Fibroblast of skin of right quadriceps (primary cell): ENCODE results near the gene KLF4.
A peak's percentile ranks its signal among the peaks of the same experiment; 100 is the strongest.

Experiments used
- DNase-seq: peaks from one replicate; pipeline ENCODE4 v3.0.0-alpha.2; 2013

The KLF4 gene

DNA sequence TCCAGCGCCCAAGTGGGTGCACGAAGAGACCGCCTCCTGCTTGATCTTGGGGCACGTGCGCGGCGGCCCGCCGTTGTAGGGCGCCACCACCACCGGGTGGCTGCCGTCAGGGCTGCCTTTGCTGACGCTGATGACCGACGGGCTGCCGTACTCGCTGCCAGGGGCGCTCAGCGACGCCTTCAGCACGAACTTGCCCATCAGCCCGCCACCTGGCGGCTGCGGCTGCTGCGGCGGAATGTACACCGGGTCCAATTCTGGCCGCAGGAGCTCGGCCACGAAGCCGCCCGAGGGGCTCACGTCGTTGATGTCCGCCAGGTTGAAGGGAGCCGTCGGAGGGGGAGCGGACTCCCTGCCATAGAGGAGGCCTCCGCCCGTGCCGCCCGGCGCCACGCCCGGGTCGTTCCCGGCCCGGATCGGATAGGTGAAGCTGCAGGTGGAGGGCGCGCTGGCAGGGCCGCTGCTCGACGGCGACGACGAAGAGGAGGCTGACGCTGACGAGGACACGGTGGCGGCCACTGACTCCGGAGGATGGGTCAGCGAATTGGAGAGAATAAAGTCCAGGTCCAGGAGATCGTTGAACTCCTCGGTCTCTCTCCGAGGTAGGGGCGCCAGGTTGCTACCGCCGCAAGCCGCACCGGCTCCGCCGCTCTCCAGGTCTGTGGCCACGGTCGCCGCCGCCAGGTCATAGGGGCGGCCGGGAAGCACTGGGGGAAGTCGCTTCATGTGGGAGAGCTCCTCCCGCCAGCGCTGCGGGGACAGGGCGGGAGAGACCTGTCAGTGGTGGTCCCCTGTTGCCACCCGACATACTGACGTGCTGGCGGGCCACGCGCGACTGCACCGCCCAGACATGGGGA is 1.8 kb downstream of the KLF4 start:
- DNase-seq: peak; percentile 49

DNA sequence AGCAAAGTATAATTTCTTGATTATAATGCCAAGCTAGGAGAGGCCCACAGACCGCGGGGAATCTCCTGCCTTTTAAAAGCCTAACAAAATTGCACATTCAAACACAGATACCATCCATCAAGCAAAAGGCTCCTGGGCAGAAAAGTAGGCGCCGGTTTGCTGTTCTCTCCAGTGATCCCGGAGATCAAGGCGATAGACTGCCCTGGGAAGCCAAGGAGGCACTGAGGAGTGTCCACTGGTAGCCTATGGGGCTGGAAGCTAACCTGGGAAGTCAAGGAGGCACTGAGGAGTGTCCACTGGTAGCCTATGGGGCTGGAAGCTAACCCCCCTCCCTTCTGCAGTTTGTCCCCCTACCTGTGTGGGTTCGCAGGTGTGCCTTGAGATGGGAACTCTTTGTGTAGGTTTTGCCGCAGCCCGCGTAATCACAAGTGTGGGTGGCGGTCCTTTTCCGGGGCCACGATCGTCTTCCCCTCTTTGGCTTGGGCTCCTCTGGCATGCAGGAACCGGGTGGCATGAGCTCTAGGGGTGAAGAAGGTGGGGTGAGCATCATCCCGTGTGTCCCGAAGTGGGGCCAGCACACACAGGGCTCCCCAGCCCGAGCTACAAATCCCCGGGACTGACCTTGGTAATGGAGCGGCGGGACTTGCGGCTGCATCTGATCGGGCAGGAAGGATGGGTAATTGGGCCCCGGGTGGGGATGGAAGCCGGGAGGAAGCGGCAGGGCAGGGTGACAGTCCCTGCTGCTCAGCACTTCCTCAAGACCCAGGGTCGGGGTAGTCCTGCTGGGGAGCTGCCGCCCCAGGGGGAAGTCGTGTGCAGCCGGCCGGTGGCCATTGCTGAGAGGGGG is 2.7 kb downstream of the KLF4 start:
- DNase-seq: no peak

DNA sequence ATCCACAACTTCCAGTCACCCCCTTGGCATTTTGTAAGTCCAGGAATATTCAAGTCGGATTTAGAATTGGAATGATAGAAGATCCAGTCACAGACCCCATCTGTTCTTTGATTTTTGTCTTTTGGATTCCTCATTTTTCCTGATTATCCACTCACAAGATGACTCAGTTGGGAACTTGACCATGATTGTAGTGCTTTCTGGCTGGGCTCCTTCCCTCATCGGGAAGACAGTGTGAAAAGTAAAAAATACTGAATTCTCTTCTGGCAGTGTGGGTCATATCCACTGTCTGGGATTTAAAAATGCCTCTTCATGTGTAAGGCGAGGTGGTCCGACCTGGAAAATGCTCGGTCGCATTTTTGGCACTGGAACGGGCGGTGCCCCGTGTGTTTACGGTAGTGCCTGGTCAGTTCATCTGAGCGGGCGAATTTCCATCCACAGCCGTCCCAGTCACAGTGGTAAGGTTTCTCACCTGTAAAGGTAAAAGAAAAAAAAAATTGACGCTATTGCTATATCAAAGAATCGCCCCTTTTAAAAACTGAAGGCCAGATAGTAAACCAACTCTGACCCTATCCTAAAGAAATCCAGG is 4.0 kb downstream of the KLF4 start:
- no peak for DNase-seq

DNA sequence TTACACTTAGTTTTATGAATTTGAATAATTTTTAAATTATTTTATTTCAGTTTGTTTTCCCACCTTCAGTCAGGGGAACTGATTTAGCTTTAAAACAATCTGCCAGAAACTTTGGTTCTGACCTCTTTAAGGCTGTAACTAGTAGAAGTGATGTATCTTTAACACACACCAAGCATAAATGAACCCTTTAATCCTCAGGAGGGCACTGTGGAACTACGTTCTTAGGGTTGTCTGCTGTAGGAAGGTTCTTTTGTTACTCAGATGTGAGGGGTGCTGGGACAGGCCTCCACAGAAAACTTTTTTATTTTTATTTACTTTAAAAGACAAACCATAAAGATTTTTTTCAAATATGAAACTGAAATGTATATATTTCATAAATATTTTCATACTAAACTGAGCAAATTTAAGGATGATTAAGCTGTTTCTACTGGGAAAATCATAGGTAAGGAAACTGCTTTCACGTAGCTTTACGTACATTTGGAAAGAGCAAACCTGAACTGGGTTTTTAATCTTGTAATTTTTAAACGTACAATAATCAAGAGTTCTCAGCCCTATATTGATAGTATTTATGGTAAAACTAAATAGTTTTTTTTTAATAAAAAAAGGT is 5.3 kb downstream of the KLF4 start:
- DNase-seq: peak; percentile 76

DNA sequence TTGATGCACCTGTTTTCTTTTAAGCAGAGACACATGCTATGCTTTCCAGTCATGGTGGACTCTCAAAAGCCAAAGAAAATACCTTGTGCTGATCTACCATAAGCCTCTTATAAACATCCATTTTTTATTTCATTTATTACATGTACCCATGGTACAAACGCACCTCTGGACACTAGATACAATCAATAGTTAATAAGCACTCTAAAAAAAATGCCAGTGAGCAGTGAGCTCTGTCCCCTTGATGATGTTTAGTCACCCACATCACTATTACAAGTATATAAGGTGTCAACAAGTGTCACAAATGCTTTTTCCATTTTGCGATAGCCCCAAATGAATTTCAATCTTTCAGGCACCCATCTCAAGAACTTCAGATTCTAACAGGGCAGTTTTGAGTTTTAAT is 5.9 kb downstream of the KLF4 start:
- DNase-seq: no peak

DNA sequence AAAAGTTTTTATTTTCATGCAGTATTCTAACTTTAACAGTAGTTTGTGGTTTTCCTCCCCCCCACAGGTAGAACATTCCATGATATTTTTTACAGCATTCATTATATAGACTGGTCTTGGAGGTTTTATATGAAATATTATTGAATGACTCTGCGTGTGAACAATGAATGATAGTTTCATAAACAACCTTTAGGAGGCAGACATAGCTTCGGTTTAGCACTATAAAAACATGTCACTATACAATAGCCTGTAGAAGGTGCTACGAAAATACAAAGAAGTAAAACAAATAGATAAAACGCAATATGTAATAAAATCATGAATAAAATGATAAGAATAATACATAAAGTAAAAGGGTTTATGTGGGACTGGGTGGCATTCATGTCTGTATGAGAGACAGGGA is 8.5 kb downstream of the KLF4 start:
- DNase-seq: no peak

DNA sequence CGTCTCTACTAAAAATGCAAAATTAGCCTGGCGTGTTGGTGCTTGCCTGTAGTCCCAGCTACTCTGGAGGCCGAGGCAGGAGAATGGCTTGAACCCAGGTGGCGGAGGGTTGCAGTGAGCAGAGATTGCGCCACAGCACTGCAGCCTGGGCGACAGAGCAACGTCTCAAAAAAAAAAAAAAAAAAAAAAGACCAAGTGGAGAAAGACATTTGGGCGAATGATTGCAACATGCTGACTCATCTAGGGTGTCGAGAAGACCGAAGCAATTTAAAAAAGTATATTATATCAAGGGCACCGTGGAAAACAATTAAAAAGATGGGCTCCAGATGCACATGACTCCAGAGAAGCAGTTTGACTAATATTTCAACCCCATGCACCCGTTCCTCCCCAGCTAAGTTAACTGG is 9.2 kb downstream of the KLF4 start:
- peak; percentile 85 for DNase-seq

DNA sequence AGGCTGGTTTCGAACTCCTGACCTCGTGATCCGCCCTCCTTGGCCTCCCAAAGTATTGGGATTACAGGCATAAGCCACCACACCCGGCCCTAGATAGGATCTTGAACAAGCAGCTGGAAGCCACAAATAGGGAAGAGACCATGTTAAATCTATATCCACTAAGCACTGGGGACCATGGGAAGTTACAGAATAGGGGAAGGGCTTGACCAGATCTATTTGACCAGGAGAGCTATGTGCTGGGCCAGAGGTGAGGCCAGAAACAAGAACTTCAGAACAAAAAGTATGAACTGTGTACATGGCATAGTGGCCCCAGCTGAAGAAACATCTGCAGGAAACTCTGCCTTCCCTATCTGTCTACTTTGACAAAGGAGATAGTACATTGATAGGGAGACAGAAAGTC is 10.8 kb downstream of the KLF4 start:
- DNase-seq: no peak

DNA sequence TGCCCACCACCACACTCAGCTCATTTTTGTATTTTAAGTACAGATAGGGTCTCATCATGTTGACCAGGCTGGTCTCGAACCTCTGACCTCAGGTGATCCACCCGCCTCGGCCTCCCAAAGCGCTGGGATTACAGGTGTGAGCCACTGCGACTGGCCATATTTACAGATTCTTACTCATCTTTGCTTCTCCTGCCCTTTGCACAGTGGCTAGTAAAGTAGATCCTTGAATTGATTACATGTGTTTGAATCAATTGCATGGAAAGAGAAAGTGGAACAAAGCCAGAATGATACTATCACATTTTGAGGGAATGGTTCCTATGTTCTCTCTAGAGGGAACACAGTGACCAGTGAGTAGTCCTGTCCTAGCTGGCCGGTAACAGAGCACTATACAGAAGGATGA is 15.4 kb downstream of the KLF4 start:
- DNase-seq: no peak

DNA sequence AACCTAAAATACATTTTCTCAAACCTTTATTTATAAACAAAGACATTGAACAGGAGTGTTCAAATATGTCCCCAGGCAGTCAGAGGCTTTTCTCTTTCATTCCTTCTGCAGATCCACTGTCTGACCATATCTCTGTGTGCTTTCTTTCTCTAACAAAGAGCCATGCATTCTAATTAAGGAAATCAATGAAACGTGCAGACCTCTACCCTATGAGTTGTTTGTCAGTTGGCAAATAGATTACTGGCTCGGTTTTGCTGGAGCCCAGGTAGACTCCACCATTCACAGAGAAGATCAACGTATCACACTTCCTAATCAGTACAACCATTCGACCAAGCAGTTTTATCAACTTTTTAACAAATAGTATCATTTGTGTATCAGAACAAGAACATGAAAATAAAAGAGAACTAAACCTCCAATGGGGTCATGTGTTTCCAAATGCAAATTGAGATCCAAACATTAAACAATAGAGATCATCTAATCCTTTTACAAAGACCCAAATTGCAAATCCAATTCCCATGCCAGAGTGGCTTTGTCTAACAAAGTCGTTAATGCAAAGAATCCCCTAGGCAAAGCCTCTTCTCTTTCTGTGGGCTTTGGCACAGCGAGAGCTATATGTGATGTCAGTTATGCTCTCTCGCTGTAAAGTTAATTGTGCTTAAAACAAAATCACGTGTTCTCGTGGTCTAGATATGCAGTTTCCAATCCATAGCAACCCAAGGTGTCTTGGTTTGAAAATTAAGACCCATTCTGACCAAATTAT is 16.8 kb downstream of the KLF4 start:
- no peak for DNase-seq

DNA sequence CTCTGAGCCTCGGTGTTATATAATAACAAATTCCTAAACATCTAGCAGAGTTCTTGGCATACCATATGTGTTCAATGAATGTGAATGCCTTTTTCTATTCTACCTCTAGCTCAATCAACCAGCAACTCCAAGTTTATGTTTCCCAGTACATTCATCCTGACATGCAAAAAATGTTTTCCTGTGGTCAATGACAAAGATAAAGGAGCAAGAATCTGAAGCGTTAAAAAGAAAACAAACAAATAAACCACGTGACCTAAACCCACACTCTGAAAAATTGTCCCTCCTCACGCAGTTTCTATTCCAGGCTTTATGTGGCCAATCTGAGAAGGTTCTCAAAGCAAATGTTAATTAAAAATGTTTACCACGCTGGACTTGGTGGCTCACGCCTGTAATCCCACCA is 18.0 kb downstream of the KLF4 start:
- no peak for DNase-seq

DNA sequence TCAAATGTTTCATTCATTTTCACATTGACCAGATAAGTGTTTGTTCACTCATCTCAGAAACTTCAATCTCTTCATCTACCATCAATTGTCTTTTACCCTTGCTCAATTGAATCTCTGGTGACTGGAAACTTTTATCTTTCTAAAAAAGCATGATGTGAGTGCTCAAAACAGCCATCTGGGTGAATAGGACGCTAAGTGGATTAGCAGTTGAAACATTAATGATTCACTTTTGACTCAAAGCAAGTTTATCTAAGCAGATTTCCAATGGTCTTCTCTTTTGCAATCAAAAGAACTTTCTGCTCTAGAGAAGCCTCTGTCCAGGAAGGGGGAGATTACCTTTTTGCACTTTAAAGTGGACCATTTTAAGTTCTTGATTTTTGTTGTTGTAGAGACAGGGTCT is 22.2 kb downstream of the KLF4 start:
- DNase-seq: no peak

DNA sequence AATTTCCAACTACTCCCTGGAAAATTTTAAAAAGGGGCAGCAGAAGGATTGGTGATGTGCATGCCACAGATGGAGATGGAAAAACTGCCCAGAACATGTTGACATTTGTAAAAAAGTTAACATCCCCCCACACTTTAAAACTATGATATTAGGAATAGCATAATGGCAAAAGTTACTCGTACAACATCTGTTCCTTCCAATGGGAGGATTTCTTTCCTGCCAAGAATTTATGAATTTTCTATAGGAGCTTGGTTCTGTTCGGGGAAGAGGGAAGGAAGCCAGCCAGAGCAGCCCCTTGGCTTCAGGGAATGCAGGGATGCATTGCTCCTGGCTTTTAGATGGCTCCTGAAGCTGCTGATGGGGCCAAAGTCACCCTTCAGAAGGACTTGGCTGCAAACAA is 22.7 kb downstream of the KLF4 start:
- DNase-seq: no peak

DNA sequence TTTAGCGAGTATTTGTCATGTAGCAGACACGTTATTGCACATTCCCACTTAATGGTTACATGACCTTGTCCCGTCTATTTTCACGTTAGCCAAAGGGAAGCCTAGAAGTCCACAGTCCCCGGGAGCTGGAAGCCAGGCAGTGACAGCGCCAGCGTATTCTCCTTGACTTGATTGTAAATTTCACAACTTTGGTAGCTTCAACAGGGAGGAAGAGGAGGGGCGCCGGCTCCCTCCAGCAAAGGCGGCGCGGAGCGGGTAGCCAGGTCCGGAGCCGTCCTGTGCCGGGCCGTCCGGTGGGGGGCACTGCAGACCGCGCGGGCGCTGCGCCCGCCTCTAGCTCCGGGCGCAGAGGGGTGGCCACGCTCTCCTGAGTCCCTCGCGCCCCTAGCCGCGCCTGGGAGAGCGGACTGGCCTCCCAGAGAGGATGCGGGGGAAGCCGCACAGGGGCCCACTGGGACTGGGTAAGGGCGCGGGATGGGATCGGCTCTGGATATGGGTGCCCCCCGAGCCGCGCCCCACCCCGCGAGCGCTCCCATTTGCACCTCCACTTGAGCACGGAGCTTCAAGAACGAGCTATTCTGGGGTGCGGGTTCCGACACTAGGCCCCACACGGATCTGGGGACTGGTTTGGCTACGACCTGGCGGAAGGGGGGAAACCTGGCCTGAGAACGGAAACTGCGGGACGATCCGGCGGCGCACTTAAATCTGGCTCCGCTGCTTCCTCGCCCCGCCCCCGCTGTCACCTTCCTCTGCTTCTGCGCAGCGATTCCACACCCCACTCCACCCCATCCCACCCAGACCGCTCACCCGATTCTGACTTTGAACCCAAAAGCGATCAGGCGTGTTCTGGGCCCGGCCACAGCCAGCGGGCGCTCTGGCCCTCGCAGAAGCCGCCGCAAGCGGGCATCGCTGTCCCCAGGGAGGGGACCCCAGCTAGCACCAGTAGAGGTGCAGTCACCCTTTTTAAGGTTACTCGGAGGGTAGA is 23.8 kb downstream of the KLF4 start:
- DNase-seq: peak; percentile 59

DNA sequence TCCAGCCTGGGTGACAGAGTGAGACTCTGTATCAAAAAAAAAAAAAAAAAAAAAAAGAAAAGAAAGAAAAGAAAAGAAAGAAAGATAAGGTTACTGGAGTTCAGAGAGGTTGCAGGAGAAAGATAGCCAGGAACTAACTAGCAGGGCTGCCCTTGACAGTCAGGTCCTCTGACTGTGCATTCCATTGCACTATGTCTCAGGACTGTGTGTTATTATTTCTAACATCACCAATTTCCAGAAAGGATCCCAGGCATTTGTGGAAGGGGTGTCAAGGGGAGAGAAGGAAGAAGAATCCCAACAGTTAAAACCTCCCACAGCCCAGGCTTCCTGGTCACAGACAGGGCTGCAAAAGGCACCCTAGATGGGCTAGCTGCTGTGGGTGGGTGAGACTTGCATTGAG is 25.1 kb downstream of the KLF4 start:
- no peak for DNase-seq

DNA sequence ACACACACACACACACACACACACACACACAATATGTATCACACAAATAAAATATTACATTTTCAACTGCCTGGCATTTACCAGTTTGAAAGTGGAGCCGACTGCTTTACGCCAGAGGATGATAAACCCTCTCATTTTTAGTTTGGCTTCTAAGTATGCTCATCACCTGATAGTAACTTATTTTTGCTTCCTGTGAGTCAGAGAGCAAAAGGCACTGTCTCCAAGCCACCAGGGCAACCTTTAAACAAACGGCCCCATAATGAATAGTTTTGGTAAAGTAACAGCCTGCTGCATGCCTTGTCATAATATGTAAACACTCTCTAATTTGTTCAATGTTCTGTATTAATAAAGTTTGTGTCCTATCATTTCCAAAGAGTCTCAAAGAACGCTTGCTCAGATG is 26.9 kb downstream of the KLF4 start:
- DNase-seq: peak; percentile 43

DNA sequence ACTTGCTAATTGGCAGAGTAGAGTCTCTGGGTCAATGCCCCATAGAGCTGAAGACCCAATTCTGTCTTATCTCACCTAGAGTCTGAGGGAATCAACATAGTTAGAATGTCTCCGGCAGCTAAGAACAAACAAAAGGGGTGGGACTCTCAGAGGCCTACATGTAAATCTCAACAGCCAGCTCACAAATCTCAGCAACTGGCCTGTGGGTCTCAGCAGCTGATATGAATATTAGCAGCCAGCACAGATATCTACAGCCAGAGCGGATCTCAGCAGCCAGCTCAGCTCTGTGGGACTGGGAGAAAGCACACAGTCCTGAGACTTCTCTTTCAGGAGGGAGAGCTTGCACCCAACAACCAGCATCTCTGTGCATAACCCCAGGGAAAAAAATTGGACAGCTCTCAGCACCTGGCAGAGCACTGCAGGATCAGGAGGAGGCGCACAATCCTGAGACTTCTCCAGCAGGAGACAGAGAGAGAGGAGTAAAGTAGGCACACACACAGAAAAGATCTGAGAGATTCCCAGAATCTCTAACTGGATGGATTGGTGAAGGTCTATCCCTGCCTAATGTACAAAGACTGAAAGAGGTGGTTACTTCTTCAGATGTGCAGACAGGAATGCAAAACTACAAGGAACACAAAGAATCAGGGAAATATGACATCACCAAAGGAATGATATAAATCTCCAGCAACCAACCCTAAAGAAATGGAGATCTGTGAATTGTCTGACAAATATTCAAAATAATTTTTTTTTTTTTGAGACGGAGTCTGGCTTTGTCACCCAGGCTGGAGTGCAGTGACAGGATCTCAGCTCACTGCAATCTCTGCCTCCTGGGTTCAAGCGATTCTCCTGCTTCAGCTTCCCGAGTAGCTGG is 29.2 kb downstream of the KLF4 start:
- DNase-seq: no peak

DNA sequence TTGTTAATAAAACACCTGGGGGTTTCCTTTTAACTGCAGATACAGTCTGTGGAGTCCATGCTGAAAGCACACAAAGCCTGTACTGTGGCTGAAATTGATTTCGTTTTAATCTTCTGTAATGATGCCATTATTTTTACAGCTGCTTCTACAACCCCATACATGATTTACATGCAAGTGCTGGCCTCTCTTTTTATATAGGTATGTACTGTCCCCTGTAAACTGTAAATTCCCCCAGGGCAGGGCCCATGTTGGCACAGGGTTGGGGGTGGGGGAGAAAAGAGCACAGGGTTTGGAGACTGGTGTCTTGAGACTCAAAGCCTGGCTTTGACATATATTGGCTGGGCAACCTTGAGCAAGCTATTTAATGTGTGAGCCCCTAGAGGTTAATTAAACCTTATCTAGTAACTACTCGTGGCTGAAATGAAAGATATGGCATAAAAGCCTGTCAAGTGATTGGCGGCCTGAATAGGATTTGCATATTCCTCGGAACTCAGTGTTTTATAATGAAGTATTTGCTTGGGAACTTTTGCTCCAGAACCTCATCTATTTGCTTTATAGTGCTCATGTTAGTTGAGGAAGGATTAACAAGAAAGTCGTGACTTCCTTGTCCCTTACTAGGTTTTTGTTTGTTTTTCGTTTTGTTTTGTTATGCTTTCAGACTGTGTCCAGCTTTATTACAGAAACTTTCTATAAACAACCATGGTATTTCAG is 34.0 kb downstream of the KLF4 start:
- DNase-seq: no peak

DNA sequence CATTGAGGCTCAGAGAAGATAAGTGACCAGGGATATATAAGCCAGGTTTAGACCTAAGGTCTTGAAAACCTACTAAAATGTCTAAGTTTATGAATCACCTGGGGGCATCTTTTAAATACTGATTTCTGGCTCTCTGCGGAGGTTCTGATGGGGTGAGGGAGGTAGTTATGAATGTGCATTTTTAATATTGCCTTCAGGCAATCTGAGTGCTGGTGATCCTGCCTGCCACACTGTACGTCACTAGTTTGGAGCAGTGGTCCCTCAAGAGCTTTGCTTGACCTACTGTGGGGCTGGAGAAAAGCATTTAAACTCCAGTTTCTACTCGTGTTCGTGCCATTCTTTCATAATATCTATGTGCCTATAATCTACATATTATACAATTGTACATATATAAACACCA is 36.1 kb downstream of the KLF4 start:
- no peak for DNase-seq

DNA sequence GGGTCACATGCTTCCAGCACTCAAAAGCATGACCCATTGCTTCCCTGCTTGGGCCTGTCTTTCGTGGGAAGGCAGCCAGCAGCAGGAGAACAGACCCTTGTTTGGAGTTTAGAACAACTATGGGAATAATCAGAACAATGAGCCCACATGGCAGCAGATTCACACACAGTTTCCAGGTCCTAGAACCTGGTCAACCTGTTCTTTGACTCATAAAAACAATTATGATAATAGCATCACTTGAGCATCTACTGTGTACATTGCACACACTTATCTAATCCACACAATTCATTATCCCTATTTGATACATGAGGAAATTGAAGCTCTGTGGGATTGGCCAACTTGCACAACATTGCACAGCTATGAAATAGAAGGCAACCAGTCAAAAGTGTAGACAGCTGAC is 41.7 kb downstream of the KLF4 start:
- DNase-seq: no peak
